Measurements from ENCODE around the gene XCL2. TPM values are rescaled to one million over a fixed set of nuclear protein-coding genes. Genes with fewer than 3 reads are reported as not detected.

The XCL2 gene
- polyA plus RNA-seq, 3 donors: 0.56 to 1.9 TPM; not detected in 1

GRCh38 chr1:168518813-168519212 lies 25.0 kb downstream of the XCL2 start:
- no peak overlapping the region for H3K27ac ChIP-seq (ENCODE audit: low read depth in 1 of 2, low read length in 2 of 2)
- Mint-ChIP-seq H3K9me3 (peaks cover 0 to 7% (median 0%) of the 10 kb centered on the region in 7 donors), H3K36me3 (no peaks in the 10 kb centered on the region), H3K27ac (no peak overlapping the region), H3K27me3 (ENCODE audit: low read depth in 3 of 3) (peaks cover 0 to 7% (median 0%) of the 10 kb centered on the region in 3 donors), H3K4me1 (peaks cover 61% of the 10 kb centered on the region), H3K4me3 (no peak overlapping the region)
- no peaks in the 10 kb centered on the region for H3K9me3 ChIP-seq (replicated peaks in 1 of 2; ENCODE audit: control insufficient read depth in 1 of 2, insufficient read depth in 1 of 2, low read length in 2 of 2)
- no peak for TF ChIP-seq CTCF (IDR thresholded peaks at IDR 0.05)
- no peaks in the 10 kb centered on the region for H3K36me3 ChIP-seq (replicated peaks in 1 of 2; ENCODE audit: control insufficient read depth in 1 of 2, insufficient read depth in 2 of 2, low read length in 2 of 2)
- H3K4me3 ChIP-seq (replicated peaks in 1 of 3; ENCODE audit: low read depth in 2 of 3, low read length in 3 of 3): no peak overlapping the region
- H3K4me2 ChIP-seq (replicated peaks; ENCODE audit: extremely low read depth, low read length, poor library complexity, severe bottlenecking): no peak overlapping the region
- WGBS (ENCODE audit: insufficient coverage): no CpG with 5 or more reads among the region's 1 CpG
- DNase-seq: no peak
- no peaks in the 10 kb centered on the region for H3K79me2 ChIP-seq (ENCODE audit: insufficient read depth, low read length)
- H3K4me1 ChIP-seq (ENCODE audit: control insufficient read depth in 1 of 2, insufficient read depth in 2 of 2, low read length in 2 of 2): peaks cover 55 to 62% of the 10 kb centered on the region in 2 donors
- H2AFZ ChIP-seq (ENCODE audit: insufficient read depth, low read depth, low read length, poor library complexity, severe bottlenecking): no peak overlapping the region
- intact Hi-C loops (cut with micrococcal nuclease): loop anchor here in 1 of 2 donors (10.0 kb wide), 1 partner anchor 54 kb away; no protein-coding TSS in a partner anchor
- no peaks in the 10 kb centered on the region for H4K20me1 ChIP-seq (ENCODE audit: insufficient read depth, low read length)
- H3K27me3 ChIP-seq (ENCODE audit: control insufficient read depth in 2 of 2, insufficient read depth in 2 of 2, low read length in 2 of 2): no peaks in the 10 kb centered on the region
- no peak overlapping the region for H3K9ac ChIP-seq (ENCODE audit: insufficient read depth, low read length, poor library complexity, severe bottlenecking)

- Mint-ChIP-seq H3K27ac (no peak overlapping the region), H3K4me3 (no peak overlapping the region), H3K9me3 (peaks cover 0 to 2% (median 0%) of the 10 kb centered on the region in 7 donors), H3K4me1 (peaks cover 60% of the 10 kb centered on the region), H3K27me3 (ENCODE audit: low read depth in 3 of 3) (peaks cover 0 to 8% (median 0%) of the 10 kb centered on the region in 3 donors), H3K36me3 (no peaks in the 10 kb centered on the region)
- Histone ChIP-seq H3K4me1 (ENCODE audit: control insufficient read depth in 1 of 2, insufficient read depth in 2 of 2, low read length in 2 of 2) (peaks cover 52 to 59% of the 10 kb centered on the region in 2 donors), H3K36me3 (replicated peaks in 1 of 2; ENCODE audit: control insufficient read depth in 1 of 2, insufficient read depth in 2 of 2, low read length in 2 of 2) (no peaks in the 10 kb centered on the region), H3K4me3 (replicated peaks in 1 of 3; ENCODE audit: low read depth in 2 of 3, low read length in 3 of 3) (no peak overlapping the region), H3K79me2 (ENCODE audit: insufficient read depth, low read length) (no peaks in the 10 kb centered on the region), H3K27ac (ENCODE audit: low read depth in 1 of 2, low read length in 2 of 2) (no peak overlapping the region), H3K9ac (ENCODE audit: insufficient read depth, low read length, poor library complexity, severe bottlenecking) (no peak overlapping the region), H4K20me1 (ENCODE audit: insufficient read depth, low read length) (no peaks in the 10 kb centered on the region), H3K27me3 (ENCODE audit: control insufficient read depth in 2 of 2, insufficient read depth in 2 of 2, low read length in 2 of 2) (no peaks in the 10 kb centered on the region), H2AFZ (ENCODE audit: insufficient read depth, low read depth, low read length, poor library complexity, severe bottlenecking) (no peak overlapping the region), H3K9me3 (replicated peaks in 1 of 2; ENCODE audit: control insufficient read depth in 1 of 2, insufficient read depth in 1 of 2, low read length in 2 of 2) (no peaks in the 10 kb centered on the region), H3K4me2 (replicated peaks; ENCODE audit: extremely low read depth, low read length, poor library complexity, severe bottlenecking) (no peak overlapping the region)
- no CpG with 5 or more reads among the region's 4 CpGs for WGBS (ENCODE audit: insufficient coverage)
- DNase-seq: no peak
- intact Hi-C loops (cut with micrococcal nuclease): loop anchor here in 1 of 2 donors (10.0 kb wide), 1 partner anchor 53 kb away; no protein-coding TSS in a partner anchor
- TF ChIP-seq CTCF (IDR thresholded peaks at IDR 0.05): no peak
These were observed 25.6 kb downstream of the XCL2 start for GRCh38 chr1:168518201-168518689.

All from CD14-positive monocyte (primary cell).